Ovary (tissue), 9 donors: Measurements from ENCODE around the gene FZD7. TPM values are rescaled to one million over a fixed set of nuclear protein-coding genes. Genes with fewer than 3 reads are reported as not detected.

Experiments used
- DNase-seq, 5 donors: peaks; one replicate each; pipeline ENCODE4 v3.0.0-alpha.2; 2019 to 2020
- H3K27ac ChIP-seq, 2 donors: fragments of 200-600 bp; one replicate each; pipeline versions ENCODE4 v1.5.1 to v1.8.0; 2019 to 2022
- H3K27me3 ChIP-seq: fragments of 200-600 bp; one replicate; pipeline ENCODE4 v1.8.0; 2022
- H3K36me3 ChIP-seq: fragments of 200-600 bp; sonication (generic); one replicate; pipeline ENCODE4 v1.5.1; 2019
- H3K4me1 ChIP-seq: one replicate; pipeline ENCODE4 v1.8.1; 2013; ENCODE audit warnings: mild to moderate bottlenecking, moderate library complexity; ENCODE audit not compliant: insufficient read depth
- H3K4me3 ChIP-seq: fragments of 200-600 bp; sonication (generic); one replicate; pipeline ENCODE4 v1.5.1; 2017
- H3K9me3 ChIP-seq, 2 donors: fragments of 200-600 bp in 1 of 2; sonication (generic) in 1 of 2; one replicate each; pipeline versions ENCODE4 v1.5.1 to v1.8.1; 2013 to 2019; ENCODE audit warnings: mild to moderate bottlenecking in 1 of 2, moderate library complexity in 1 of 2
- CTCF ChIP-seq, 3 donors: fragments of 450-650 bp in 2 of 3; fragments of 200-600 bp in 1 of 3; IDR thresholded peaks; one replicate each; pipeline versions ENCODE4 v1.5.1 to v1.8.0; 2016 to 2022; ENCODE audit warnings: antibody characterized with exemption in 3 of 3, mild to moderate bottlenecking in 1 of 3
- EP300 ChIP-seq: sonication (generic); formaldehyde crosslinking; IDR thresholded peaks from one replicate; pipeline ENCODE4 v1.6.1; 2017; ENCODE audit warnings: antibody characterized with exemption
- POLR2A ChIP-seq: fragments of 450-650 bp; IDR thresholded peaks from one replicate; pipeline ENCODE4 v1.6.1; 2017; ENCODE audit warnings: antibody characterized with exemption, mild to moderate bottlenecking, moderate library complexity
- WGBS, 3 donors: extraction: QIAGEN DNeasy Blood & Tissue Kit in 1 of 3; methylation state at CpG; one replicate each; pipeline versions ENCODE4 v1.1.5 to v1.1.7; 2013 to 2017; 5-methylcytosine and 5-hydroxymethylcytosine counted together
- intact Hi-C, 4 donors: fragments of 100-400 bp; cut with DNase I; formaldehyde crosslinking; loops; one replicate each; pipeline versions ENCODE4 v1.11.0 to v1.15.1; 2022 to 2023
- polyA plus RNA-seq, 2 donors: library from polyadenylated mRNA; stranded (reverse); fragments of 200-250 nt in 1 of 2; fragments of 350-450 nt in 1 of 2; fragmentation: Illumina TruSeq in 1 of 2; extraction: RNeasy Lipid Tissue Mini Kit (QIAGEN cat#74804) in 1 of 2; gene quantifications; one replicate each; pipeline ENCODE4 v1.2.3, GENCODE V29; 2013 to 2014
- total RNA-seq, 7 donors: library from RNA; depleted of rRNA in 2 of 7; stranded (reverse); fragments of >200 nt in 2 of 7; fragmentation: NEBNext Ultra II Directional in 3 of 7; extraction: Animal tissue kit (Norgen Biotek cat#: 25700) in 3 of 7; gene quantifications; one replicate each; pipeline versions ENCODE4 v1.1.0 to v1.2.4, GENCODE V29; 2016 to 2023
- donor health status: DM: no; HTN: no; CAD: no; lungs with moderate emphysema.
- donor health status: DM: no; HTN: no; CAD: no.
- donor health status: Bipolar disorder and iron deficiency.
- donor health status: DM: yes; HTN: yes; CAD: no.
- donor health status: DM: no; HTN: no; CAD: no.
- donor health status: DM: yes; HTN: yes; CAD: no.

The FZD7 gene
- total and polyA plus RNA-seq, 9 donors: 18.4 to 56.3 (median 34.8) TPM

- Histone ChIP-seq H3K27ac (no peak overlapping the region), H3K4me1 (no peaks in the 10 kb centered on the region), H3K36me3 (no peaks in the 10 kb centered on the region), H3K9me3 (no peaks in the 10 kb centered on the region), H3K4me3 (no peak overlapping the region), H3K27me3 (no peaks in the 10 kb centered on the region)
- intact Hi-C loops: no loop called here
- no peak for DNase-seq
- TF ChIP-seq CTCF (IDR thresholded peaks at IDR 0.05) (no peak), EP300 (no peak), POLR2A (no peak)
- 96 to 98% (median 98%) methylated on average over 4 of the region's 4 CpGs for WGBS, 3 donors
Measured at GRCh38 chr2:201992960-201993359, 40.7 kb upstream of the FZD7 start.

GRCh38 chr2:201994973-201995638 lies 38.5 kb upstream of the FZD7 start:
- intact Hi-C loops: no loop called here

GRCh38 chr2:201996006-201996405 lies 37.6 kb upstream of the FZD7 start:
- H3K9me3 ChIP-seq: no peaks in the 10 kb centered on the region
- intact Hi-C loops: no loop called here
- 87 to 91% (median 91%) methylated on average over 11 of the region's 11 CpGs for WGBS, 3 donors
- H3K27me3 ChIP-seq: no peaks in the 10 kb centered on the region
- no peak overlapping the region for H3K27ac ChIP-seq
- H3K4me1 ChIP-seq: no peaks in the 10 kb centered on the region
- DNase-seq: no peak
- TF ChIP-seq EP300: no peak
- TF ChIP-seq CTCF (IDR thresholded peaks at IDR 0.05): no peak
- TF ChIP-seq POLR2A: no peak
- H3K4me3 ChIP-seq: no peak overlapping the region
- H3K36me3 ChIP-seq: no peaks in the 10 kb centered on the region

More at GRCh38 chr2:201994973-201995638, 38.5 kb upstream of the FZD7 start:
- Histone ChIP-seq H3K4me3 (no peak overlapping the region), H3K27ac (no peak overlapping the region), H3K27me3 (no peaks in the 10 kb centered on the region), H3K4me1 (no peaks in the 10 kb centered on the region), H3K36me3 (no peaks in the 10 kb centered on the region), H3K9me3 (no peaks in the 10 kb centered on the region)
- TF ChIP-seq POLR2A (no peak), CTCF (IDR thresholded peaks at IDR 0.05) (no peak)
- 92 to 94% (median 93%) methylated on average over 2 of the region's 2 CpGs for WGBS, 3 donors
- DNase-seq: no peak

GRCh38 chr2:201996679-201997314 lies 36.9 kb upstream of the FZD7 start:
- H3K4me3 ChIP-seq: no peak overlapping the region
- no peaks in the 10 kb centered on the region for H3K9me3 ChIP-seq
- H3K36me3 ChIP-seq: no peaks in the 10 kb centered on the region
- DNase-seq: no peak
- intact Hi-C loops: no loop called here
- no peaks in the 10 kb centered on the region for H3K27me3 ChIP-seq
- H3K4me1 ChIP-seq: no peaks in the 10 kb centered on the region
- TF ChIP-seq POLR2A (no peak), CTCF (IDR thresholded peaks at IDR 0.05) (no peak), EP300 (no peak)
- no peak overlapping the region for H3K27ac ChIP-seq
- 55 to 63% (median 63%) methylated on average over 8 of the region's 8 CpGs for WGBS, 3 donors
